HepG2 (cell line): ENCODE results near the gene EXOC3L2. TPM values are rescaled to one million over a fixed set of nuclear protein-coding genes. Genes with fewer than 3 reads are reported as not detected.

Experiments used
- HNF1A ChIP-seq, 2 experiments: sonication (generic) in 1 of 2; formaldehyde crosslinking in 1 of 2; IDR thresholded peaks; 2 replicates each; pipeline versions ENCODE4 v1.4.0 to v1.6.1; 2016 to 2020; ENCODE audit warnings: borderline replicate concordance in 1 of 2, low read depth in 1 of 2, mild to moderate bottlenecking in 1 of 2, missing genetic modification reagents in 1 of 2
- HNF4G ChIP-seq, 2 experiments: sonication (generic) in 1 of 2; formaldehyde crosslinking in 1 of 2; IDR thresholded peaks; 2 replicates each; pipeline versions ENCODE4 v1.4.0 to v1.6.1; 2011 to 2020; ENCODE audit warnings: borderline replicate concordance in 2 of 2, low read depth in 2 of 2, mild to moderate bottlenecking in 2 of 2, low read length in 1 of 2, missing genetic modification reagents in 1 of 2, moderate library complexity in 1 of 2
- HNRNPK ChIP-seq: fragments of 200-400 bp; formaldehyde crosslinking; IDR thresholded peaks from 2 replicates; pipeline ENCODE4 v1.6.1; 2018; ENCODE audit warnings: low read length, low read depth, moderate library complexity, mild to moderate bottlenecking; ENCODE audit not compliant: poor library complexity, severe bottlenecking
- IRF9 ChIP-seq: sonication (generic); formaldehyde crosslinking; IDR thresholded peaks from 2 replicates; pipeline ENCODE4 v1.8.0; 2022; ENCODE audit warnings: missing genetic modification reagents, mild to moderate bottlenecking, borderline replicate concordance
- MED1 ChIP-seq: sonication (generic); formaldehyde crosslinking; IDR thresholded peaks from 2 replicates; pipeline ENCODE4 v1.4.0; 2020; ENCODE audit warnings: missing genetic modification reagents
- NFE2L1 ChIP-seq: sonication (generic); formaldehyde crosslinking; IDR thresholded peaks from 2 replicates; pipeline ENCODE4 v1.4.0; 2020; ENCODE audit warnings: missing genetic modification reagents, mild to moderate bottlenecking, borderline replicate concordance
- TCF7 ChIP-seq: sonication (generic); IDR thresholded peaks from 2 replicates; pipeline ENCODE4 v1.6.1; 2016; ENCODE audit warnings: antibody characterized with exemption, low read depth
- TP53 ChIP-seq: sonication (generic); formaldehyde crosslinking; conservative IDR thresholded peaks from 2 replicates; pipeline ENCODE4 v1.4.0; 2020; ENCODE audit warnings: missing genetic modification reagents
- ZNF3 ChIP-seq: IDR thresholded peaks from 2 replicates; pipeline ENCODE4 v1.7.0; 2017; ENCODE audit warnings: inconsistent platforms
- ZNF484 ChIP-seq: sonication (generic); formaldehyde crosslinking; IDR thresholded peaks from 2 replicates; pipeline ENCODE4 v1.5.1; 2020; ENCODE audit warnings: mild to moderate bottlenecking, low read depth, missing genetic modification reagents, borderline replicate concordance
- ZNF550 ChIP-seq: sonication (generic); formaldehyde crosslinking; IDR thresholded peaks from 2 replicates; pipeline ENCODE4 v1.4.0; 2020; ENCODE audit warnings: mild to moderate bottlenecking, missing genetic modification reagents, borderline replicate concordance
- ZNF703 ChIP-seq: sonication (generic); formaldehyde crosslinking; IDR thresholded peaks from 2 replicates; pipeline ENCODE4 v1.5.1; 2020; ENCODE audit warnings: missing genetic modification reagents, mild to moderate bottlenecking, moderate library complexity, borderline replicate concordance
- ZSCAN5A ChIP-seq: sonication (generic); formaldehyde crosslinking; IDR thresholded peaks from 2 replicates; pipeline ENCODE4 v1.8.0; 2022; ENCODE audit warnings: mild to moderate bottlenecking, missing genetic modification reagents, borderline replicate concordance
- polyA plus RNA-seq, 8 experiments: library from polyadenylated mRNA; depleted of rRNA in 3 of 8; stranded (reverse) in 7 of 8; unstranded in 1 of 8; fragments of >200 nt; fragmentation: Illumina TruSeq in 4 of 8; extraction: Trizol in 4 of 8; gene quantifications; 2 replicates each; pipeline versions ENCODE4 v1.2.1 to v1.2.3, GENCODE V29; 2011 to 2016; ENCODE audit warnings: low read depth in 4 of 8, missing spikeins in 1 of 8, mixed read lengths in 1 of 8; ENCODE audit not compliant: insufficient read depth in 1 of 8
- total RNA-seq, 5 experiments: library from RNA; depleted of rRNA; stranded (reverse); fragments of >200 nt; fragmentation: Illumina TruSeq; extraction: Trizol; gene quantifications; 2 replicates each; pipeline ENCODE4 v1.2.3, GENCODE V29; 2016; ENCODE audit warnings: low read depth in 1 of 5

EXOC3L2 gene
- total and polyA plus RNA-seq, 2 of the 13 experiments (the other 11 are each of a cell fraction or from before 2014, with no cell fraction given): 0.21 TPM; not detected in 1

- TF ChIP-seq IRF9 (no peak), HNF1A (IDR thresholded peaks at IDR 0.05; ENCODE audit: low read depth) (no peak), HNF1A (CRISPR knock-in tag; IDR thresholded peaks at IDR 0.05; ENCODE audit: borderline replicate concordance) (no peak), TP53 (CRISPR knock-in tag) (no peak), HNF4G (IDR thresholded peaks at IDR 0.05; ENCODE audit: borderline replicate concordance, low read depth, low read length) (no peak), HNF4G (CRISPR knock-in tag; IDR thresholded peaks at IDR 0.05; ENCODE audit: borderline replicate concordance, low read depth) (no peak), TCF7 (no peak), ZNF550 (no peak), ZNF484 (CRISPR knock-in tag) (no peak), ZSCAN5A (0 out of 2 replicates have a peak, but pooled peaks have one; percentile 54), NFE2L1 (CRISPR knock-in tag) (no peak), MED1 (peak; percentile 41), ZNF703 (no peak), HNRNPK (no peak), ZNF3 (CRISPR knock-in tag) (no peak)
- TF ChIP-seq, all 625 proteins: peak for 38
These were observed 31.1 kb upstream of the EXOC3L2 start (continued) for GRCh38 chr19:45276284-45276687.
